Lung microvascular endothelial cell (primary cell): ENCODE measurements around the gene NDUFA8. TPM values are rescaled to one million over a fixed set of nuclear protein-coding genes. Genes with fewer than 3 reads are reported as not detected.
A peak's percentile ranks its signal among the peaks of the same experiment; 100 is the strongest.

ENCODE experiments used
- DNase-seq, 2 donors: peaks; one replicate each; pipeline versions ENCODE4 v3.0.0 to v3.0.0-alpha.2; 2010; ENCODE audit warnings: low read depth in 2 of 2
- total RNA-seq: library from RNA; depleted of rRNA; stranded (reverse); fragments of >200 nt; gene quantifications from 2 replicates; pipeline ENCODE4 v1.2.1, GENCODE V29; 2014

The NDUFA8 gene
- total RNA-seq, 1 donor from 2014 or later = 34.5 TPM

DNA sequence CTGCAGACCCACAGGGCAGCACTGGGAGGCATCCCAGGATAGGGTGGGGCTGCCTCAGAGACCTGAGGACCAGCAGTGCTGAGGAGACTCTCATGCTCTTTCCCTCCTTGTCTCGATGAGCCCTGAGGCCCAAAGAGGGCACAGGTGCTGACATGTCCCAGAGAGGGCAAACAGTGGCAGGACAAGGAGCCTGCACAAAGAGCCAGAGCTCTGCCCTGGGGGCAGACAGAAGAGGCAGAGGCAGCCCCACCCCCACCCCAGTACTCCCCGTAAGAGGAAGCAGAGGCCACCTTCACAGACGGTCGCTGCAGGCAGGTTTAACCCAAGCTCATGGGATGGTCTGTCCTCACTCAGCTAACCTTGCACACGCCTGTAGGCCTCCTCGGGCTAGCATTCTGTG lies 37.1 kb downstream of the NDUFA8 start:
- DNase-seq = no peak

DNA sequence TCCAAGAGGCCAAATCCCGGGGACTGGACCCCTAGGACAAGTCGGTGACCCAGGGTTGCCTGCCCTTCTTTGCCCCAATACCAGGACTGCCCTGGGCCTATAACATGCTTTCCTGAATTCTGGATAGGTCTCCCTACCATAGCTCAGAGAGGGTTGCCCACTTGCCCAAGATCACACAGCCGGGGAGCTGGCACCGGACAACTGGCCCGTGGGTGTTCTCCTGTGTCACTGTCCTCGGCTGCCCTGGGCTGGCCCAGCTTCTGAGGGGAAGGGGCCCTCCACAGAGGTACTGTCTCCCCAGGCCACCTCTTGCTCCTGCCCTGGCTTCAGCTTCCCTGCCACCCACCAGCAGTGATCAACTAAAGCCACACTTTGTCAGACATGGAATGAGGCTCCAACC lies 37.6 kb downstream of the NDUFA8 start:
- DNase-seq = no peak

DNA sequence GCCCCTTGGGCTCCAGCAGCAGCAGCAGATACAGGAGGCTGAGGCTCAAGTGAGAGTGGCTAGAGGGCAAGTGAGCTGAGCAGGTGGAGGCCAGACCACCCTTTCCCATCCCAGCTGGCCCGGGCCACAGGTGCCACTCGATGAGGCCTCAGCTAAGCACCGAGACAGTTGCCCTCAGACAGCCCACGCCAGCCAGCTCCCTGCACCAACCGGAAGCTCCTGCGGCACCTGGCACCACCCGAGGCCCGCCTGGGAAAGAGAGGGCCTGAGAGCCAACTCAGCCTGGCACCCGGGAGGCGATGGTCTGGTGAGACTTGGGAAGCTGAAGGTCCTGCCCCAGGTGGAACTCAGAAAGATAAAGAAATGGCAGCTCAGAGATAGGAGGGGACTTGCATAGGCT lies 38.2 kb downstream of the NDUFA8 start:
- no peak for DNase-seq

DNA sequence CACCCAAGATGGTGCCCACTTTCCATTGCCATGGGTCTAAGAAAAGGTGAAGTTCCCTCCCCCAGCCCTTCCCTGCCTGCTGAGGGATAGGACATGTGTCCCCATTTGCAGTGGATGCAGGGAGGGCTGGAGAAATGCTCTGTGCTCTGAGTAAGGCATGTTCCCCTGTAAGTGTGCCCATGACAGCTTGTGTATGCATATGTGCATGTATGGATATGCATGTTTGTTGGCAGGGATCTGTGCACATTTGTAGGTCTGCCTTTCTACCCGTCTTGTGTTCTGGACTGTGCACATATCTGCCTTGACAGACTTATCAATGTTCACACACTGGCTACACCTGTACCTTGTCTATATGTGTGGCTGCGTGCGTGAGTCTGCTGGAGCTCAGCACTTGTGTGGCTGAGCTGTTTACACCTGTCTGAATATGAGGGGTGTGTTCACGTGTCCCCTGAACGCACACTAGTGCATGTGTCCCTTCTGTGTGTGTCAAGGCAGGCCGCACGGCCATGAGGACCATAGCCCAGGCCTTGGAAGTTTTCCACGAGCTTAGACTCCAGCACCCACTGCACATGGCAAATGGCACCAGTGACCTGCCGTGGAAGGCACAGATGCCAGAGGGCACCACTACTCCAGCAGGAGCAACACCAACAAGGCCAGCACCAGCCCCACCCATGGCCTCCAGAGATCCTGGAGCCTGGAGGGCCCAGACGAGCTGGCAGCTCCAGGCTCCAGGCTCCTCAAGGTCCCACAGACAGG lies 39.1 kb downstream of the NDUFA8 start:
- no peak for DNase-seq

DNA sequence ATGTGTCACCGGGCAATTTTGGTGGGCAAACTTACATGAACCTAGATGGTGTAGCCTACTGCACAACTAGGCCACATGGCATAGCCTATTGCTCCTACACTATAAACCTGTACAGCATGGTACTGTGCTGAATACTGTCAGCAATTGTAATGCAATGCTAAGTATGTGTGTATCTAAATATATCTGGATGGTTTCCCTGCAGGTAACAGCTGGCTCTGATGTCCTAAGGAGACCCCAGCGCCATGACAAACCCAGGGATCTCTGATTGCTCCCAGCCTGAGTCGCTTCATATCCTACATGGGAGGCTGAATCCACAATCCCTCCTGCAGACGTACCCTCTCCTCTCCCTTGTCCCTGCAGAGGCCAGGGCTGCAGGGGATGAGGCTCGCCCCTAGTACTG lies 39.9 kb downstream of the NDUFA8 start:
- DNase-seq = no peak

DNA sequence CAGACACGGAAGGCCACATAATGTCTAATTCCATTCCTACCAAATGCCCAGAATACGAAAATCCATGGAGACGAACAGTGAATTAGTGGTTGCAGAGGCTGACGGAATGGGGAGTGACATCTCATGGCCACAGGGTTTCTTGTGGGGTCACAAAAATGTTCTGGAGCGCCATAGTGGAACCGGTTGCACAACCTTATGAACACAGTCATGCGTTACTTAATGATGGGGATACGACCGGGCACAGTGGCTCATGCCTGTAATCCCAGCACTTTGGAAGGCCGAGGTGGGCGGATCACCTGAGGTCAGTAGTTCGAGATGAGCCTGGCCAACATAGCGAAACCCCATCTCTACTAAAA lies 40.4 kb downstream of the NDUFA8 start:
- no peak for DNase-seq

DNA sequence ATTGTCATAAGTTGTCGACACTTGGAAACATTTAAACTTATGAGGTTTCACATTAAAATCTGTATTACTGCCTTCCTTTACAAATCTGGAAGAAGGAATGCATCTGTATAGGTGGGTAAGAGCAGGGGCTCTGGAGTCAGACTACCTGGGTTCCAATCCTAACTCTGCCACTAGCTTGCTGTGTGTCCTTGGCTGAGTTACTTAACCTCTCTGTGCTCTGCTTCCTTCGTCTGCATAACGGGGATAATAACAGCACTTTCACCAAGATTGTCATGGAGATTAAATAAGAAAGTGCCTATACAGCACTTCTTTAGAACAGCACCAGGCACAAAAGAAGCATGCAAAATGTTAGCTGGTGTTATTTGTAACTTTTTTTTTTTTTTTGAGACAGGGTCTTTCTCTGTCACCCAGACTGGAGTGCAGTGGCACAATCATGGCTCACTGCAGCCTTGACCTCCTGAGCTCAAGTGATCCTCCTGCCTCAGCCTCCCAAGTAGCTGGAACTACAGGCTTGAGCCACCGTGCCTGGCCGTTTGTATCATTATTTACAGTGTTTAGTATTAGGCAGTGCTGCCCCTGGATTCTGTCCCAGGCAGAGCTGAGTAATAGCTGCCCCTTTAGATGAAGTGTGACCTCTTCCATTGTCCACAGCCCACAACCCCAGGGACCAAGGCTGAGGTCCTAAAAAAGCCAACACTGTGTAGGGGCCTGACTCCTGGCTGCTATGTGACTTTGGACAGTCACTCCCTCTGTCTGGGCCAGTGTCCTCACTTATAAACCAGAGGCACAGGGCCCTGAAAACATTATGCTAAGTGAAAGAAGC lies 41.0 kb downstream of the NDUFA8 start:
- peak in 1 of 2 donors; percentile 42 for DNase-seq

DNA sequence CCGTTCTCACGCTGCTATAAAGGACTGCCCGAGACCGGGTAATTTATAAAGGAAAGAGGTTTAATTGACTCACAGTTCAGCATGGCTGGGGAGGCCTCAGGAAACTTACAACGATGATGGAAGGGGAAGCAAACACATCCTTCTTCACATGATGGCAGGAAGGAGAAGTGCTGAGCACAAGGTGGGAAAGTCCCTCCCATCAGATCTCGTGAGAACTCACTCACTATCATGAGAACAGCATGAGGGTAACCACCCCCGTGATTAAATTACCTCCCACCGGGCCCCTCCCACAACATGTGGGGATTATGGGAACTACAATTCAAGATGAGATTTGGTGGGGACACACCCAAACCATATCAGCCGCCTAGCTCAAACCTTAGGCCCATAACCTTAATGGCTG lies 42.3 kb downstream of the NDUFA8 start:
- DNase-seq = peak in 1 of 2 donors; percentile 39

DNA sequence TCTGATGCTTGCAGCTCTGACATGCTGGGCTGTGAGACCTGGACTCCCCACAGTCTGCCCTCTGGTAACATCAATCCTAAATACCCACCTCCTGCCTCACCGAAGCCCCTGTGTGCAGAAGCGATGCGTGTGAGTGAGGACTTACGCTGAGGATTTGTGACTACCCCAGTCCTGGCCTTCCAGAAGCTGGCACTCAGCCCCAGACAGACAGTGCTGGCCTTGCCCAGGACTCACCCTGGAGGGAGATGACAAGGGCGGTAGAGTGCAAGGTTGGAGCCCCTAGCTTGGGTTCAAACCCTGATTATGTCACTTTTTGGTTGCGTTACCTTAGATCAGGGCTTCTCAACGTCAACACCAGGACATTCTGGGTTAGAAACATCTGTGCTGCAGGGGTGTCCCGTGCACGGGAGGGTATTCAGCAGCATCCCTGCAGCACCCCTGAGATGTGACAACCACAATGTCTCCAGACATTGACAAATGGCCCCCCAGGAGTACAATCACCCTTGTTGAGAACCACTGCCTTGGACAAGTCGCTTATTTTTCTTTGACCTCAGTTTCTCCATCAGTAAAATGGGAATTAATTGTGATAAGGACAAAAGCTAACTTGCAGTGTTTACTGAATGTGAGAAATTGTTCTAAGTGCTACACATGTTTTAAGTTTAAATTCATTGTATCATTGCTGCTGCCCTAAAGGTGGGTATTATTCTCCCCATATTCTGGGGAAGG lies 43.0 kb downstream of the NDUFA8 start:
- DNase-seq = no peak

DNA sequence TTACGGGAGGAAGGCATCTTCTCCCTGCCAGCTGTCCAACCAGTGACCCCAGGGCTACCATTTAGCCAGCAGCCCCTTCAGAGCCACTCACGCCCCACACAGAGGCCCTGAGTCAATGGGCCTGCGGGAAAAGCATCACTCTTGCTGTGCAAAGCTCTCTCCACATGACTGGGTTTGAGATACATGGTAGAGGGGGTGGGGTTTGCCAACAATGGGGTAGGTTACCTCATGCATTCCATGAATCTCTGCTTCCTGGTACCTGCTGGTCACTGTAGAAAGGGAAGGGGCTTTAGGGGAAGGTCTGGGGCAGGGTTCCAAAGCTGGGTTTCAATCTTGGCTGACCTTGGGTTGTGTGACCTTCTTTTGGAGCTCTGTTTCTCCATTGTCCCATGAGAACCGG lies 43.5 kb downstream of the NDUFA8 start:
- DNase-seq = no peak

DNA sequence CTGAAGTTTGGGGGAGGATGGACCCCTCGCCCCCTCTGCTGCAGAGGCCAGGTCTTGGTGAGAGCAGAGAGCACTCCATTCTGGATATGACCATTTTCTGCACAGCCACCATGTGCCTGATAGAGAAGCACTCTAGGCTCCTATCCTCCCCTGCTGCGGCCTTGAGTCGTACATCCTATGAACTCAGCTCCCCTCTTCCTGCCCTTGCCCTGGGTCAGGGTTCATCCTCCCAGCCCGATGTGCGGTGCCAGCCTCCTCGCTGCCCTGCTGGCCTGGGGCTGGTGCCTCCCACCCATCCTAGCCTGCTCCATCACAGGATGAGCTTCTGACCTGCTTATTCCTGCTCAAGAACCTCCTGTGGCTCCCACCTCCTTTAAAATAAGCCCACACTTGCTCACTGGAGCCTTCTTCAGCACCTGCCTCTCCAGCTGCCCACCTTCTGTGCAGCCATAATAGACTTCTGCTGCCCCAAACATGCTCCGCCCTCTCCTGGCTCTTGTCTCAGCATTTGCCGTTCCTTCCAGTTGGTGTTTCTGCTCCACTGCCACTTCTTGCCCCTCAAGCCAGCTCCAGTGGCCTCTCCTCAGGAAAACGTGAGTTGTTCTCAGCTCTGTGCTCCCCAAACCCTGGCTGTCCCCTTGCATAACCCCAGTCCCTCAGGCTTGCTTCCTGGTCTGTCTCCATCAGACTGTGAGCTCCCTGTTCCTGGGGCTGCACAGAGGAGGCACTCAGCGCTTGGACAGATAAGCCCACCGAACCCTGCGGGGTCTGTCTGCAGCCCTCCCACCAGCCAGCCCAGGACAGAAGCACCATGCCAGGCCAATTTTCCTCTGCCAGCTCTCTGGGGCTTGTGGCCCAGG lies 44.2 kb downstream of the NDUFA8 start:
- no peak for DNase-seq

DNA sequence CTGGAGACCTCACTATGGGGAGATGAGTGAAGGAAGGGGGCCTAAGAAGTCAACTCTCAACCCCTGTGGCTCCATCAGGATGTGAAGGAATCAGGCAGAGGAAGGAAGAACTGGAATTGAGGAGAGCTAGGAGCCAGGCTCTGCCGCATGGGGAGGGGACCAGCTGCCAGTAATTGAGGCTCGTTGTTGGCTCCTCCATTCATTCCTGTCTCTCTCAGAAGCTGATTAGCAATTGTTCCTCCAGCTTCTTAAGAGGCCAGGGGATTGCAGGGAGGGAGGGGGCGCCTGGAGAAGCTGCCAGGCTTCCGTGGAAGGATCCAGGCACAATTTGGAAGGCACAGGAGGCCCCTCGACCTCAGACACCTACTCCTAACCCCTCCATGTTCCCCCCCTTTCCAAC lies 46.0 kb downstream of the NDUFA8 start:
- DNase-seq = no peak

DNA sequence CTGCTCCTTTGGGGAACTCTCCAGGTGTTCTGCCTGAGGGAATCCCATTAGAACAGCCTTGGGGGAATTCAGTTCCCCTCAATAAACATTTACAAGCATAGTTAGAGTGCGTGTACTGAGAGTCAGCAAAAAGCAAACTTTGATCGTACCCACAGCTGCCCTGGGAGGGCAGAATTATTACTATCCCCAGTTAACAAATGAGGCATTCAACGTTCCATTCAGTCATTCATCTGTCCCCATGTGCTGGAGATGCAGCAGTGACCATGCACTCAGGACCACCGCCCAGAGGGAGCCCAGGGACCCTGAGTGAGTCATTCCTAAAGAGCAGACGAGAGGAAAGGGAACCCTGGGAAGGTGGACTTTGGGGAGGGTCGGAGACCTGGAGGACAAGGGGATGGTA lies 47.3 kb downstream of the NDUFA8 start:
- no peak for DNase-seq

DNA sequence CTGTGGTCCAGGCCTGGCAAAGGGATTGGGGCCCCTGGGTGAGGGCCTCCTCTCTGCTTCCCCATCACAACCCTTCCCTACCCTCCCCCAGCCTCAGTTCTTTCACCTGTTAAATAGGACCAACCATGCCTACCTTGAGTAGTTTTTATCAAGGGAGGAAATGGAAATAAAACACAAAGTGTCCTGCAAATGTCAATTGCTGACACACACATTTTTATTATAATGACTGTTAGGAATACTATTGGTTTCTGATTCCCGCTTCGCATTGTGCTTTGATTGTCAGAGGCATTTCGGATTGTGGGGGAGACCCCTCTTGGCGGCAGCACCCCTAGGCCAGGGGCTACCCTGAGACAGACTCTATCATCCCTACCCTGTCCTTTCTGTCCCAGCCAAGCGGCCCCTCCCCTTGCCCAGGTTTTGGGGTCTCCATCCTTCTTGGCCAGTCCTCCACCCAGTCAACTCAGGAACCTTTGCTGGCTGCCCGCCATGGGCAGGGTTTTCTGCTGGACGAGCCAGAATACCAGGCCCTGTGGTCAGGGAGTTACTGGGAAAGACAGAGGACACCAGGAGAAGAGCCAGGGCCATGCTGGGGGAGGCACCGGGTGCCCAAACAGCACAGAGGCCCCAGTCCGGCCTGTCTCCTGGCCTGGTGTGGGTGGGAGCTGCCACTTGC lies 48.0 kb downstream of the NDUFA8 start:
- DNase-seq = no peak

DNA sequence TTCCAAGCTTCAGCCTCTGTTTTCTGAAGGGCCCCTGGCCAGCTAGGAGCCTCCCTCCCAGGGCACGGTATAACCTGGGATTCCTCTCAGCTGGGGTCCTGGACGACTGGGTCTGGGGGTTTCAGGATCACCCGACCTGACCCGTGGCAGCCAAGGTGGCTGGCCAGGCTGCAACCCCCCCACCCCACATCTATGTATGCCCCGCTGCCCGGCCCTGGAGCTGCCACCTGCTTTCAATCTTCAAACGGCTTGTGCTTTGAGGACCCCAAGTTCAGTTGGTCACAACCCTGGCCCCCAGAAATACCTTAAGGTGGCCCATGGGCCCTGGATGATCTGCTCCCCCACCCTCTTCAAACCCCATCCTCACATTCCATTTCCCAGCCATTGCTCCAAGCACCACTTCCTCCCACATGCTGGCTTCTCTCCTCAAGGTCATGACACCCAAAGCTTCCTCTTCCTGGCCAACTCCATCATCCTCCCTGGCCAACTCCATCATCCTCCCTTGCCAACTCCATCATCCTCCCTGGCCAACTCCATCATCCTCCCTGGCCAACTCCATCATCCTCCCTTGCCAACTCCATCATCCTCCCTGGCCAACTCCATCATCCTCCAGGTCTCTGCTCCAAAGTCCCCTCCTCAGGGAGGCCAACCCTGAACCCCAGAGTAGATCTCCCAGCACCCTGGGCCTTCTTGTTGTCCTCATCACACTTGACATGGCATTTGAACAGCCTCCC lies 49.3 kb downstream of the NDUFA8 start:
- DNase-seq = no peak

DNA sequence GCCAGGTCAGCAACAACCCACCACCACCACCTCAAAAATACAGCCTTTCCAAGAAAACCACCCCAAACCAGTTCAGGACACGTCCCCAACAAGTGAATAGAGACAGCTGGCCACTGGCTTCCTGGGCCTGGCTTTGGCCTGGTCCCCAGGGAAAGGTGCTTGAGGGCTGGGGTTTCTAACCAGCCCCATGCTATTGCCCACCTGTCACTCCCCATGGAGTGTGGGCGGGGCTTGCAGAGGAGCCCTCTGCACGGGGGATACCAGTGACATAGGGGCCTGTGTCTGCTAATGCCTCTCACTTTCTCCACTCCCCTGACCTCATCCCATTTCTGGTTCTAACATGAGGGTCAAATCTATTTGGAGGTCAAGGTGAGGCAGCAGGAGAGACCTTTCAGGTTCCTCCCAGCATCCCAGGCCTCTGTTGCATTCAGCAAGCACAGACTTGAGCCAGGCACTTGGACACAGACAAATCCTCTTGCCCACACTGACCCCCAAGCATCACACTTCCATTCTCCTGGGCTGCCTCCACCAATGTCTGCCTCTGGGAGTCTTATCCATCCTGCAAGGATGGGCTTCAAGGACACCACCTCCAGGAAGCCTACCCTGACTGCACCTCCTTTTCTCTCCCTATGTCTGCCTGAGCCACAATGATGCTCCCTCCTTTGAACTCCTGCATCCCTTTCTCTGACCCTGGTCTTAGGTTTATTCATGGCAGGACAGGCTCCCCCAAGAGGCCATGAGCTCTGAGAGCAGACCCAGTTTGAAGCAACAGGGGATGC lies 50.4 kb downstream of the NDUFA8 start:
- DNase-seq = no peak

DNA sequence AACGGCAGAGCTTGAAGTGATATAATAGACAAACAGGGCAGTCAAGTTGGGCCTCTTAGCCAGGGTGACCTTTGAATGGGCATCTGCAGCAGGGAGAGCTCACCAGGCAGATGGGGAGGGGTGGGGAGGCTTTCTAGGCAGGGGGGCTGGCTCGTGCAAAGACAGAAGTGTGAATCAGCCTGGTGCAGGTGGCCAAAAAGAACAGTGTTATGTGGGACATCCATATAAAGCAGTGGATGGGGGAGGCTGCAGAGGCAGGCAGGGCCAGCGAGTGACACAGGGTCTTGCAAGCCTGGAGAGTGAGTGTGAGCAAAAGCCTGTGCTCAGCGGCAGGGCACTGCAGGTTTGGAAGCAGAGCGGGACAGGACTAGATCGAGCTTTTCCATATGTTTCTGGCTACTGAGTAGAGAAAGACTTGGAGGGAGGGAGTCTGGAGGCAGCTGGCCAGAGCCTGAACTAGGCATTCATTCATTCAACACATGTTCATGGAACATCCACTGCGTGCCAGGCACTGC lies 52.2 kb downstream of the NDUFA8 start:
- DNase-seq = no peak

DNA sequence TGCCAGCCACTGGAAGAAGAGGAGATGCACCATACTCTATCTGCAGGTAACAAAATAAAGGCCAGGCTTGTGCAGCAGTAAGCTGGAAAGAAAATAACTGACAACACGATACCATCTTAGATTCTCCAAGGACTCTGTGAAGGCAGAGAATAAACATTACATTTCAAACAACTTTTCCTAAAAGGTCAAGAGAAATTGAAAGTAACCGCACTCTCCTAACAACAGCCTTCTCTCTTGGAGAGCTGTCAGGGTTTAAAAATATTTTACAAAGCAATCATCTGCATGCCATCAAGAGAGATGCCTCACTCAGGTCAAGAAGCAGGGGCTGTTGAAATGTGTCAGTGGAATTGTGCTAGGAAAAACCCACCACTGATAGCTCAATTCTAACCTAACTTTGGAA lies 53.0 kb downstream of the NDUFA8 start:
- DNase-seq = no peak

DNA sequence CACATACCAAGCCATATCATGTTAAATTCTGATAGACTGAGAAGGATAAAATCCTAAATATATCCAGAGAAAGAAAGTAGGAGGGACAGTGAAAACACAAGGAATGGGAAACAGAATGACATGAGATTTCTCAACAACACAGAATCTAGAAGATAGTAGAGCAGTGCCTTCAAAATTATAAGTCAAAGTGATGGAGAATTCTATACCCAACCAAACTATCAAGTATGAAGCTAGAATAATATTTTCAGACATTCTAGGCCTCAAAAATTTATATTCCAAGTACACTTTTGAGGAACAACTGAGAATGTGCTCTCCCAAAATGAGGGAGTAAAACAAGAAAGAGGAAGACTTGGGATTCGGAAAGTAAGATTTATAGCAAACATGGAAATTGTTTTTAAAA lies 55.6 kb downstream of the NDUFA8 start:
- DNase-seq = no peak
